Measurements from ENCODE around the gene CA9.

CA9 gene

GRCh38 chr9:35660966-35661415 is 12.7 kb upstream of the CA9 start:
- peaks cover 22% of the 10 kb centered on the region for H3K36me3 Mint-ChIP-seq
- H3K4me3 Mint-ChIP-seq, result no peak overlapping the region
- peaks cover 71% of the 10 kb centered on the region for H3K4me1 Mint-ChIP-seq
- no peaks in the 10 kb centered on the region for H3K27me3 Mint-ChIP-seq
- no peak for ATAC-seq
- H3K9me3 Mint-ChIP-seq, result no peaks in the 10 kb centered on the region
- no peak overlapping the region for H3K27ac Mint-ChIP-seq

DNA sequence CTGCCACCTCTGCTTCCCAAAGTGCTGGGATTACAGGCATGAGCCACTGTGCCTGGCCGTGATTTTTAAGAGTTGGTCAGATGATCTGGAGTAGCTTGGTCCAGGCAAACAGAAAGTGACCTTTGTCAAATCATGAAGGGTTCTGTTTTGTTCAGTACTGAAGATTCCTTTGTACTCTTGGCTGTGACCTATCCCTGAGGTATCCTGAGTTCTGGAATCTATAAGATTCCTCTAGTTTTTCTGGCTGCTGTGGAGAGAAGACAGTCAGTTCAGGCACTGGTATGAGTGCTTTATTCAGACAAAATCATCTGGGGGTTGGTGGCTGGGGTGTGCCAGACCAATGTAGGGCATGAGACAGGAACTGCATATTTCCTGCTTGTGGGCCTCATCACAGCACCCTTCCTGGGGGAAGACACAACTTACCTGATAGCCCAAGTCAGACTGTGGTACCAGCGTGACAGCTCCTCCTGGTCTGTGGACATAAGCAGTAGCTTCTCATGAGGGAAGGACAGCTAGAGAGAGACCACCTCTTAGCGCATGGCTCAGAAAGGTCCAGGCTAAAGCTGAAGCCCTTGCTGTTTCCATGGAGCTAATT is 11.9 kb upstream of the CA9 start:
- Mint-ChIP-seq H3K4me3 (no peak overlapping the region), H3K9me3 (no peaks in the 10 kb centered on the region), H3K4me1 (peaks cover 71% of the 10 kb centered on the region), H3K27me3 (no peaks in the 10 kb centered on the region), H3K27ac (peak overlapping the region; percentile 16), H3K36me3 (peaks cover 22% of the 10 kb centered on the region)
- ATAC-seq, result no peak

- Mint-ChIP-seq H3K27ac (peak overlapping the region; percentile 16), H3K4me1 (peaks cover 66% of the 10 kb centered on the region), H3K27me3 (no peaks in the 10 kb centered on the region), H3K4me3 (no peak overlapping the region), H3K36me3 (peaks cover 22% of the 10 kb centered on the region), H3K9me3 (no peaks in the 10 kb centered on the region)
- no peak for ATAC-seq
These were observed 11.3 kb upstream of the CA9 start for GRCh38 chr9:35662437-35662836.

DNA sequence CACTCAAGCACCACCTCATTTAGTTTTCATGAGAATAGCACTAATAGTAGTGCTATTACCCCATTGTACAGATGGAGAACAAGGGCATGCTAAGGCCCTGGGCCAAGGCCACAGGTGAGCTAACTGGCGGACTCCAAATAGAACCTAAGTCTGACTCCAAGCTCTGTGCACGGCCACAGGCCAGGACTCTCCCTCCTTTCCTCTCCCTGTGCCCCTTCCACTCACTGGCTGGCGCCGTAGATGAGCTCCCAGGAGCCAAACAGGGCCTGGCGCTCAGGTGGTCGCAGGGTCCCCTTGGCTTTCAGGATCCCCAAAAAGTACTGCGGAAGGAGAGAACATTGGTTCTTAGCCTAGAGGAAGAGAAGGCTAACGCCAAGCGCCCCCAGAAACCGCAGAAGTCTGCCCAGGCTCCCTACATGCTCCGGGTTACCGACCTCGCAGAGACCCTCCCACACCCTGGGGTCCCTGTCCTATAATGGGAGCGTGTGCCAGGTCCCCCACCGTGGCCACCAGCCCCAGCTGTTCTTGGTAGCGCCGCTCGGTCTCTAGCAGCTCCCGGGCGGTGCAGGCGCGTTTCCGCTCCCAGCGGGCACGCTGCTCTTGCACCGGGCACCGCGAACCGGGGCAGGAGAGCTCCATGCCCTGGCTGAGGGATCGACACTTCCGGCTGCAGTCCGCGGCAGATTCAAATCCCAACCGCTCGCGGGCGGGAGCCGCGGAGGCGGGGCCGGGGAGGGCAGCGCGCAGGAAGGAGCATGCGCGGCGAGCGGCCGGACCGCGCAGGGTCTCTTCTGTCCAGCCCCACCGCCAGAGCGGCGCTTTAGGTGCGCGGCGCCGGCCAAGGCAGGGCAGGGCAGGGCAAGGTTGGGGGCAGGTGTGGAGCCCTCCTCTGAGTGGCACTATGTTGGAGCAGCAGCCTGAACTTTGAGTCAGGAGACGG is 8.9 kb upstream of the CA9 start, which contains the start of gene ARHGEF39:
ARHGEF39 (minus strand) TSS at position 665 of the 940 bp plus-strand sequence; CDS start at position 639, 26 bp downstream.
- H3K27ac Mint-ChIP-seq, result peak within 1 kb of the TSS; percentile 77
- ATAC-seq, result peak; percentile 79
- no peaks in the 10 kb centered on the region for H3K27me3 Mint-ChIP-seq
- no peaks in the 10 kb centered on the region for H3K9me3 Mint-ChIP-seq
- peak within 1 kb of the TSS; percentile 82 for H3K4me3 Mint-ChIP-seq
- peaks cover 13% of the 10 kb centered on the region for H3K36me3 Mint-ChIP-seq
- H3K4me1 Mint-ChIP-seq, result peaks cover 48% of the 10 kb centered on the region

GRCh38 chr9:35665471-35665818 is 8.3 kb upstream of the CA9 start:
- no peak for ATAC-seq
- Mint-ChIP-seq H3K9me3 (no peaks in the 10 kb centered on the region), H3K27ac (peak overlapping the region; percentile 77), H3K27me3 (no peaks in the 10 kb centered on the region), H3K4me3 (peak overlapping the region; percentile 82), H3K36me3 (peaks cover 8% of the 10 kb centered on the region), H3K4me1 (peaks cover 41% of the 10 kb centered on the region)

- no peak for ATAC-seq
- H3K4me1 Mint-ChIP-seq, result peaks cover 35% of the 10 kb centered on the region
- no peak overlapping the region for H3K27ac Mint-ChIP-seq
- H3K9me3 Mint-ChIP-seq, result no peaks in the 10 kb centered on the region
- H3K4me3 Mint-ChIP-seq, result no peak overlapping the region
- peaks cover 2% of the 10 kb centered on the region for H3K36me3 Mint-ChIP-seq
- H3K27me3 Mint-ChIP-seq, result no peaks in the 10 kb centered on the region
These were observed 7.7 kb upstream of the CA9 start for GRCh38 chr9:35666045-35666444.

- H3K36me3 Mint-ChIP-seq, result no peaks in the 10 kb centered on the region
- H3K4me3 Mint-ChIP-seq, result no peak overlapping the region
- no peaks in the 10 kb centered on the region for H3K27me3 Mint-ChIP-seq
- no peak overlapping the region for H3K27ac Mint-ChIP-seq
- peaks cover 33% of the 10 kb centered on the region for H3K4me1 Mint-ChIP-seq
- no peaks in the 10 kb centered on the region for H3K9me3 Mint-ChIP-seq
- ATAC-seq, result peak; percentile 56
These were observed 7.2 kb upstream of the CA9 start for GRCh38 chr9:35666549-35666948.

- ATAC-seq, result no peak
- Mint-ChIP-seq H3K4me3 (no peak overlapping the region), H3K27ac (no peak overlapping the region), H3K27me3 (no peaks in the 10 kb centered on the region), H3K9me3 (no peaks in the 10 kb centered on the region), H3K36me3 (no peaks in the 10 kb centered on the region), H3K4me1 (peaks cover 19% of the 10 kb centered on the region)
These were observed 5.8 kb upstream of the CA9 start for GRCh38 chr9:35667939-35668338.

GRCh38 chr9:35669331-35670145 is 4.2 kb upstream of the CA9 start:
- H3K27me3 Mint-ChIP-seq, result peaks cover 7% of the 10 kb centered on the region
- no peaks in the 10 kb centered on the region for H3K36me3 Mint-ChIP-seq
- no peaks in the 10 kb centered on the region for H3K9me3 Mint-ChIP-seq
- no peak overlapping the region for H3K4me3 Mint-ChIP-seq
- no peak for ATAC-seq
- H3K4me1 Mint-ChIP-seq, result peaks cover 24% of the 10 kb centered on the region
- H3K27ac Mint-ChIP-seq, result no peak overlapping the region

DNA sequence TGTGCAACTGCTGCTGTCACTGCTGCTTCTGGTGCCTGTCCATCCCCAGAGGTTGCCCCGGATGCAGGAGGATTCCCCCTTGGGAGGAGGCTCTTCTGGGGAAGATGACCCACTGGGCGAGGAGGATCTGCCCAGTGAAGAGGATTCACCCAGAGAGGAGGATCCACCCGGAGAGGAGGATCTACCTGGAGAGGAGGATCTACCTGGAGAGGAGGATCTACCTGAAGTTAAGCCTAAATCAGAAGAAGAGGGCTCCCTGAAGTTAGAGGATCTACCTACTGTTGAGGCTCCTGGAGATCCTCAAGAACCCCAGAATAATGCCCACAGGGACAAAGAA is 265 bp downstream of the CA9 start:
- Mint-ChIP-seq H3K9me3 (no peaks in the 10 kb centered on the region), H3K4me1 (peaks cover 17% of the 10 kb centered on the region), H3K27me3 (peaks cover 13% of the 10 kb centered on the region), H3K27ac (peak overlapping the region; percentile 5), H3K36me3 (no peaks in the 10 kb centered on the region), H3K4me3 (no peak overlapping the region)
- ATAC-seq, result no peak

DNA sequence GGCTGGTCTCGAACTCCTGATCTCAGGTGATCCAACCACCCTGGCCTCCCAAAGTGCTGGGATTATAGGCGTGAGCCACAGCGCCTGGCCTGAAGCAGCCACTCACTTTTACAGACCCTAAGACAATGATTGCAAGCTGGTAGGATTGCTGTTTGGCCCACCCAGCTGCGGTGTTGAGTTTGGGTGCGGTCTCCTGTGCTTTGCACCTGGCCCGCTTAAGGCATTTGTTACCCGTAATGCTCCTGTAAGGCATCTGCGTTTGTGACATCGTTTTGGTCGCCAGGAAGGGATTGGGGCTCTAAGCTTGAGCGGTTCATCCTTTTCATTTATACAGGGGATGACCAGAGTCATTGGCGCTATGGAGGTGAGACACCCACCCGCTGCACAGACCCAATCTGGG is 1.5 kb downstream of the CA9 start:
- Mint-ChIP-seq H3K4me1 (peaks cover 27% of the 10 kb centered on the region), H3K27me3 (peaks cover 13% of the 10 kb centered on the region), H3K4me3 (peak overlapping the region; percentile 63), H3K9me3 (no peaks in the 10 kb centered on the region), H3K36me3 (no peaks in the 10 kb centered on the region), H3K27ac (no peak overlapping the region)
- no peak for ATAC-seq

DNA sequence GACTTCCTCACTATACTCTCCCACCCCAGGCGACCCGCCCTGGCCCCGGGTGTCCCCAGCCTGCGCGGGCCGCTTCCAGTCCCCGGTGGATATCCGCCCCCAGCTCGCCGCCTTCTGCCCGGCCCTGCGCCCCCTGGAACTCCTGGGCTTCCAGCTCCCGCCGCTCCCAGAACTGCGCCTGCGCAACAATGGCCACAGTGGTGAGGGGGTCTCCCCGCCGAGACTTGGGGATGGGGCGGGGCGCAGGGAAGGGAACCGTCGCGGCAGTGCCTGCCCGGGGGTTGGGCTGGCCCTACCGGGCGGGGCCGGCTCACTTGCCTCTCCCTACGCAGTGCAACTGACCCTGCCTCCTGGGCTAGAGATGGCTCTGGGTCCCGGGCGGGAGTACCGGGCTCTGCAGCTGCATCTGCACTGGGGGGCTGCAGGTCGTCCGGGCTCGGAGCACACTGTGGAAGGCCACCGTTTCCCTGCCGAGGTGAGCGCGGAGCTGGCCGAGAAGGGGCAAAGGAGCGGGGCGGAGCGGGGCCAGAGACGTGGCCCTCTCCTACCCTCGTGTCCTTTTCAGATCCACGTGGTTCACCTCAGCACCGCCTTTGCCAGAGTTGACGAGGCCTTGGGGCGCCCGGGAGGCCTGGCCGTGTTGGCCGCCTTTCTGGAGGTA is 2.1 kb downstream of the CA9 start:
- peak overlapping the region; percentile 63 for H3K4me3 Mint-ChIP-seq
- peaks cover 34% of the 10 kb centered on the region for H3K4me1 Mint-ChIP-seq
- no peaks in the 10 kb centered on the region for H3K9me3 Mint-ChIP-seq
- H3K36me3 Mint-ChIP-seq, result no peaks in the 10 kb centered on the region
- ATAC-seq, result peak; percentile 57
- H3K27me3 Mint-ChIP-seq, result peaks cover 13% of the 10 kb centered on the region
- H3K27ac Mint-ChIP-seq, result no peak overlapping the region

GRCh38 chr9:35679091-35679490 is 5.4 kb downstream of the CA9 start:
- Mint-ChIP-seq H3K4me3 (no peak overlapping the region), H3K27me3 (peaks cover 10% of the 10 kb centered on the region), H3K4me1 (peaks cover 46% of the 10 kb centered on the region), H3K27ac (peak overlapping the region; percentile 26), H3K9me3 (no peaks in the 10 kb centered on the region), H3K36me3 (no peaks in the 10 kb centered on the region)
- ATAC-seq, result no peak

DNA sequence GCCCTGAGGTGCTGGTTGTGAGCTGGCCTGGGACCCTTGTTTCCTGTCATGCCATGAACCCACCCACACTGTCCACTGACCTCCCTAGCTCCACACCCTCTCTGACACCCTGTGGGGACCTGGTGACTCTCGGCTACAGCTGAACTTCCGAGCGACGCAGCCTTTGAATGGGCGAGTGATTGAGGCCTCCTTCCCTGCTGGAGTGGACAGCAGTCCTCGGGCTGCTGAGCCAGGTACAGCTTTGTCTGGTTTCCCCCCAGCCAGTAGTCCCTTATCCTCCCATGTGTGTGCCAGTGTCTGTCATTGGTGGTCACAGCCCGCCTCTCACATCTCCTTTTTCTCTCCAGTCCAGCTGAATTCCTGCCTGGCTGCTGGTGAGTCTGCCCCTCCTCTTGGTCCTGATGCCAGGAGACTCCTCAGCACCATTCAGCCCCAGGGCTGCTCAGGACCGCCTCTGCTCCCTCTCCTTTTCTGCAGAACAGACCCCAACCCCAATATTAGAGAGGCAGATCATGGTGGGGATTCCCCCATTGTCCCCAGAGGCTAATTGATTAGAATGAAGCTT is 6.1 kb downstream of the CA9 start:
- ATAC-seq, result no peak
- Mint-ChIP-seq H3K9me3 (no peaks in the 10 kb centered on the region), H3K27me3 (peaks cover 3% of the 10 kb centered on the region), H3K4me1 (peaks cover 38% of the 10 kb centered on the region), H3K36me3 (no peaks in the 10 kb centered on the region), H3K27ac (peak overlapping the region; percentile 71), H3K4me3 (no peak overlapping the region)

Data from stimulated activated memory B cell treated with anti-CD40 and anti-IgM and Interleukin-4, amounts not matched to agents 10 μg/mL and 1 μg/mL and 100 μg/mL, for 72 hours (primary cell).